ENCODE results near the gene BANK1. TPM values are rescaled to one million over a fixed set of nuclear protein-coding genes. Genes with fewer than 3 reads are reported as not detected.

BANK1 gene
- total RNA-seq, 1 donor from 2014 or later: not detected

- Mint-ChIP-seq H3K9me3 (no peaks in the 10 kb centered on the region), H3K27ac (no peak overlapping the region), H3K4me1 (no peaks in the 10 kb centered on the region), H3K36me3 (ENCODE audit: low read depth) (no peaks in the 10 kb centered on the region), H3K27me3 (no peaks in the 10 kb centered on the region), H3K4me3 (no peak overlapping the region)
- intact Hi-C loops (cut with micrococcal nuclease): no loop called here
- DNase-seq: no peak
Observed at GRCh38 chr4:101941816-101942358, 151.4 kb downstream of the BANK1 start.

- no peaks in the 10 kb centered on the region for H3K4me1 Mint-ChIP-seq
- H3K27ac Mint-ChIP-seq: no peak overlapping the region
- DNase-seq: no peak
- H3K36me3 Mint-ChIP-seq (ENCODE audit: low read depth): no peaks in the 10 kb centered on the region
- intact Hi-C loops (cut with micrococcal nuclease): no loop called here
- no peaks in the 10 kb centered on the region for H3K9me3 Mint-ChIP-seq
- no peak overlapping the region for H3K4me3 Mint-ChIP-seq
- no peaks in the 10 kb centered on the region for H3K27me3 Mint-ChIP-seq
Observed at GRCh38 chr4:101942891-101943290, 152.4 kb downstream of the BANK1 start.

- no peaks in the 10 kb centered on the region for H3K4me1 Mint-ChIP-seq
- H3K27me3 Mint-ChIP-seq: no peaks in the 10 kb centered on the region
- H3K4me3 Mint-ChIP-seq: no peak overlapping the region
- no peak for DNase-seq
- H3K27ac Mint-ChIP-seq: no peak overlapping the region
- H3K36me3 Mint-ChIP-seq (ENCODE audit: low read depth): no peaks in the 10 kb centered on the region
- H3K9me3 Mint-ChIP-seq: no peaks in the 10 kb centered on the region
- intact Hi-C loops (cut with micrococcal nuclease): no loop called here
Observed at GRCh38 chr4:101944649-101945048, 154.1 kb downstream of the BANK1 start.

GRCh38 chr4:101948055-101948454, 157.5 kb downstream of the BANK1 start:
- Mint-ChIP-seq H3K4me3 (no peak overlapping the region), H3K36me3 (ENCODE audit: low read depth) (no peaks in the 10 kb centered on the region)
- intact Hi-C loops (cut with micrococcal nuclease): no loop called here

GRCh38 chr4:101948951-101949350, 158.4 kb downstream of the BANK1 start:
- H3K4me3 Mint-ChIP-seq: no peak overlapping the region
- H3K27ac Mint-ChIP-seq: no peak overlapping the region
- no peak for DNase-seq
- H3K9me3 Mint-ChIP-seq: no peaks in the 10 kb centered on the region
- no peaks in the 10 kb centered on the region for H3K27me3 Mint-ChIP-seq
- no peaks in the 10 kb centered on the region for H3K4me1 Mint-ChIP-seq
- intact Hi-C loops (cut with micrococcal nuclease): no loop called here
- H3K36me3 Mint-ChIP-seq (ENCODE audit: low read depth): no peaks in the 10 kb centered on the region

More at GRCh38 chr4:101948055-101948454, 157.5 kb downstream of the BANK1 start:
- H3K4me1 Mint-ChIP-seq: no peaks in the 10 kb centered on the region
- H3K9me3 Mint-ChIP-seq: no peaks in the 10 kb centered on the region
- no peaks in the 10 kb centered on the region for H3K27me3 Mint-ChIP-seq
- H3K27ac Mint-ChIP-seq: no peak overlapping the region
- no peak for DNase-seq

- Mint-ChIP-seq H3K9me3 (no peaks in the 10 kb centered on the region), H3K4me1 (no peaks in the 10 kb centered on the region), H3K27ac (no peak overlapping the region), H3K27me3 (no peaks in the 10 kb centered on the region), H3K36me3 (ENCODE audit: low read depth) (no peaks in the 10 kb centered on the region), H3K4me3 (no peak overlapping the region)
- intact Hi-C loops (cut with micrococcal nuclease): no loop called here
- DNase-seq: no peak
Observed at GRCh38 chr4:101950258-101950979, 159.9 kb downstream of the BANK1 start.

GRCh38 chr4:101952985-101953384, 162.5 kb downstream of the BANK1 start:
- no peak overlapping the region for H3K4me3 Mint-ChIP-seq
- DNase-seq: no peak
- intact Hi-C loops (cut with micrococcal nuclease): no loop called here
- no peaks in the 10 kb centered on the region for H3K4me1 Mint-ChIP-seq
- no peaks in the 10 kb centered on the region for H3K36me3 Mint-ChIP-seq (ENCODE audit: low read depth)
- H3K27ac Mint-ChIP-seq: no peak overlapping the region
- H3K27me3 Mint-ChIP-seq: no peaks in the 10 kb centered on the region
- H3K9me3 Mint-ChIP-seq: no peaks in the 10 kb centered on the region

- Mint-ChIP-seq H3K36me3 (ENCODE audit: low read depth) (no peaks in the 10 kb centered on the region), H3K4me3 (no peak overlapping the region), H3K27ac (no peak overlapping the region), H3K4me1 (no peaks in the 10 kb centered on the region), H3K9me3 (no peaks in the 10 kb centered on the region), H3K27me3 (no peaks in the 10 kb centered on the region)
- DNase-seq: no peak
- intact Hi-C loops (cut with micrococcal nuclease): no loop called here
Observed at GRCh38 chr4:101953949-101954348, 163.4 kb downstream of the BANK1 start.

- H3K4me1 Mint-ChIP-seq: no peaks in the 10 kb centered on the region
- no peak for DNase-seq
- intact Hi-C loops (cut with micrococcal nuclease): no loop called here
- H3K4me3 Mint-ChIP-seq: no peak overlapping the region
- no peaks in the 10 kb centered on the region for H3K9me3 Mint-ChIP-seq
- H3K36me3 Mint-ChIP-seq (ENCODE audit: low read depth): no peaks in the 10 kb centered on the region
- H3K27ac Mint-ChIP-seq: no peak overlapping the region
- H3K27me3 Mint-ChIP-seq: no peaks in the 10 kb centered on the region
Observed at GRCh38 chr4:101954351-101954750, 163.8 kb downstream of the BANK1 start.

- no peak overlapping the region for H3K4me3 Mint-ChIP-seq
- intact Hi-C loops (cut with micrococcal nuclease): no loop called here
- no peaks in the 10 kb centered on the region for H3K9me3 Mint-ChIP-seq
- no peaks in the 10 kb centered on the region for H3K4me1 Mint-ChIP-seq
- no peak overlapping the region for H3K27ac Mint-ChIP-seq
- no peaks in the 10 kb centered on the region for H3K36me3 Mint-ChIP-seq (ENCODE audit: low read depth)
- H3K27me3 Mint-ChIP-seq: no peaks in the 10 kb centered on the region
- no peak for DNase-seq
Observed at GRCh38 chr4:101954975-101955678, 164.6 kb downstream of the BANK1 start.

GRCh38 chr4:101956068-101956825, 165.7 kb downstream of the BANK1 start:
- Mint-ChIP-seq H3K4me3 (no peak overlapping the region), H3K27ac (no peak overlapping the region), H3K36me3 (ENCODE audit: low read depth) (no peaks in the 10 kb centered on the region), H3K4me1 (no peaks in the 10 kb centered on the region), H3K9me3 (no peaks in the 10 kb centered on the region), H3K27me3 (no peaks in the 10 kb centered on the region)
- intact Hi-C loops (cut with micrococcal nuclease): no loop called here
- DNase-seq: no peak

GRCh38 chr4:101958547-101958946, 168.0 kb downstream of the BANK1 start:
- intact Hi-C loops (cut with micrococcal nuclease): no loop called here
- no peaks in the 10 kb centered on the region for H3K36me3 Mint-ChIP-seq (ENCODE audit: low read depth)
- H3K27ac Mint-ChIP-seq: no peak overlapping the region

GRCh38 chr4:101960431-101960830, 169.9 kb downstream of the BANK1 start:
- no peaks in the 10 kb centered on the region for H3K9me3 Mint-ChIP-seq
- no peak overlapping the region for H3K4me3 Mint-ChIP-seq
- H3K27me3 Mint-ChIP-seq: peaks cover 3% of the 10 kb centered on the region
- H3K36me3 Mint-ChIP-seq (ENCODE audit: low read depth): no peaks in the 10 kb centered on the region
- no peak for DNase-seq
- no peak overlapping the region for H3K27ac Mint-ChIP-seq
- intact Hi-C loops (cut with micrococcal nuclease): no loop called here
- H3K4me1 Mint-ChIP-seq: no peaks in the 10 kb centered on the region

More at GRCh38 chr4:101958547-101958946, 168.0 kb downstream of the BANK1 start:
- no peak for DNase-seq
- no peak overlapping the region for H3K4me3 Mint-ChIP-seq
- peaks cover 3% of the 10 kb centered on the region for H3K27me3 Mint-ChIP-seq
- no peaks in the 10 kb centered on the region for H3K4me1 Mint-ChIP-seq
- no peaks in the 10 kb centered on the region for H3K9me3 Mint-ChIP-seq

GRCh38 chr4:101961144-101961543, 170.6 kb downstream of the BANK1 start:
- DNase-seq: no peak
- intact Hi-C loops (cut with micrococcal nuclease): no loop called here
- H3K4me3 Mint-ChIP-seq: no peak overlapping the region
- peaks cover 3% of the 10 kb centered on the region for H3K27me3 Mint-ChIP-seq
- H3K9me3 Mint-ChIP-seq: no peaks in the 10 kb centered on the region
- no peaks in the 10 kb centered on the region for H3K4me1 Mint-ChIP-seq
- no peak overlapping the region for H3K27ac Mint-ChIP-seq
- no peaks in the 10 kb centered on the region for H3K36me3 Mint-ChIP-seq (ENCODE audit: low read depth)

Data from activated CD4-positive, alpha-beta T cell treated with anti-CD3 and anti-CD28 coated beads, Interleukin-2, amount 10 ng/mL, durations not matched to agents 24 days and 14 days (primary cell).